ENCODE measurements around the gene CFAP90.

DNA sequence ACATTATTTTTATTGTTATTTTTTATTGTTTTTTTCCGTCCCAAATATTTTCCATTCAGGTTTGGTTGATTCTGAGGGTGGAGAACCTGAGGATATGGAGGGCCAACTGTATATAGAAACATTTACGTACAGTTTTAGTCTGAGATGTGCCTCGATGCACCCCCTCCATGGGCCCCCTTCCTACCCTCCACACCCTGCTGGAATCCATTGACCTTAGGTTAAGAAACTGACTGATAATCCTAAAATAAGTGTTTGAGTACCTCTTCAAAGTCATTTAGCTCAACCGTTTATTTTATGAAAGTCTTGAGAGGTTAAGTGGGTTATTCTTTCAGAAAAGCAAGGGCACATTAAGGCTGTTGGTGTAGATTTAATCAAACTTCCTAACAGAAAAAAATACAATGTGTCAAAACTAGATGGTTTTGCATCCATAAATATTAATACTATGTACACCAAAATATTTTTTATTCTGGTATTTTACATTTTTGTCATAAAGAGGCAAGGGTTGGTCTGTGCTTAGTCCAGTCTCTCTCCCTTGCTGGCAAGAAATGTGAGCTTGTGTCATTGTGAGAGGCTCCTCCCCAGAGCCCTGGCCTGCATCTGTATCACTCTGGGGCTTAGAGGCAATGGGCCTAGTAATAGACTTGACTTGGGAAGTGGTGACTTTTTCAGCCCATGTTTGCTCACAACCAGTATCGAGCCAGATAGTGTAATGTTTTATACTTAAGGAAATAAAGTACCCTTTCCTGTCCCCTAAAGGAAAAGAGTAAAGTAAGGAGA is 33.7 kb upstream of the CFAP90 start:
- TF ChIP-seq, protein P1, sequence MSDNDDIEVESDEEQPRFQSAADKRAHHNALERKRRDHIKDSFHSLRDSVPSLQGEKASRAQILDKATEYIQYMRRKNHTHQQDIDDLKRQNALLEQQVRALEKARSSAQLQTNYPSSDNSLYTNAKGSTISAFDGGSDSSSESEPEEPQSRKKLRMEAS (IDR thresholded peaks at IDR 0.05): no peak
- no peak for TF ChIP-seq GTF2F1 (IDR thresholded peaks at IDR 0.05; ENCODE audit: borderline replicate concordance, low read depth, low read length)
